AG04450 (cell line): ENCODE results near the gene OR51E1. TPM values are rescaled to one million over a fixed set of nuclear protein-coding genes. Genes with fewer than 3 reads are reported as not detected.

Experiments used
- CTCF ChIA-PET: fragments of 300-600, 350-600 bp; formaldehyde crosslinking; extraction: SDS; loops from one replicate; lab custom pipeline; 2022; ENCODE audit warnings: antibody characterized with exemption, inconsistent platforms; lab: Charles Lee
- POLR2A ChIA-PET: fragments of 350-600 bp; formaldehyde crosslinking; extraction: SDS; loops from one replicate; lab custom pipeline; 2021; ENCODE audit warnings: antibody characterized with exemption, inconsistent platforms; lab: Yijun Ruan, JAX
- DNase-seq: peaks from one replicate; pipeline ENCODE4 v3.0.0-alpha.2; 2011; ENCODE audit warnings: low read depth, low spot score
- H3K27ac ChIP-seq: one replicate; pipeline ENCODE4 v1.5.1; 2012; ENCODE audit warnings: low read depth, low read length, control low read depth
- H3K27me3 ChIP-seq: one replicate; pipeline ENCODE4 v1.6.0; 2012; ENCODE audit warnings: low read length; ENCODE audit not compliant: control insufficient read depth, insufficient read depth
- H3K4me3 ChIP-seq: 2 replicates; pipeline ENCODE4 v1.5.1; 2011; ENCODE audit warnings: mild to moderate bottlenecking, low read depth, low read length, control low read depth
- H3K9me3 ChIP-seq: 2 replicates; pipeline ENCODE4 v1.5.1; 2012; ENCODE audit warnings: low read length; ENCODE audit not compliant: control insufficient read depth, insufficient read depth
- polyA plus RNA-seq: library from polyadenylated mRNA; depleted of rRNA; stranded (reverse); fragments of >200 nt; gene quantifications from 2 replicates; pipeline ENCODE4 v1.2.3, GENCODE V29; 2011
- TF ChIP-seq, protein P1 (sequence below): IDR thresholded peaks from 2 replicates; pipeline ENCODE4 v1.5.1; 2011; ENCODE audit warnings: low read depth, low read length, control low read depth, inconsistent platforms

OR51E1 gene
- polyA plus RNA-seq, 1 experiment = 0.02 TPM

DNA sequence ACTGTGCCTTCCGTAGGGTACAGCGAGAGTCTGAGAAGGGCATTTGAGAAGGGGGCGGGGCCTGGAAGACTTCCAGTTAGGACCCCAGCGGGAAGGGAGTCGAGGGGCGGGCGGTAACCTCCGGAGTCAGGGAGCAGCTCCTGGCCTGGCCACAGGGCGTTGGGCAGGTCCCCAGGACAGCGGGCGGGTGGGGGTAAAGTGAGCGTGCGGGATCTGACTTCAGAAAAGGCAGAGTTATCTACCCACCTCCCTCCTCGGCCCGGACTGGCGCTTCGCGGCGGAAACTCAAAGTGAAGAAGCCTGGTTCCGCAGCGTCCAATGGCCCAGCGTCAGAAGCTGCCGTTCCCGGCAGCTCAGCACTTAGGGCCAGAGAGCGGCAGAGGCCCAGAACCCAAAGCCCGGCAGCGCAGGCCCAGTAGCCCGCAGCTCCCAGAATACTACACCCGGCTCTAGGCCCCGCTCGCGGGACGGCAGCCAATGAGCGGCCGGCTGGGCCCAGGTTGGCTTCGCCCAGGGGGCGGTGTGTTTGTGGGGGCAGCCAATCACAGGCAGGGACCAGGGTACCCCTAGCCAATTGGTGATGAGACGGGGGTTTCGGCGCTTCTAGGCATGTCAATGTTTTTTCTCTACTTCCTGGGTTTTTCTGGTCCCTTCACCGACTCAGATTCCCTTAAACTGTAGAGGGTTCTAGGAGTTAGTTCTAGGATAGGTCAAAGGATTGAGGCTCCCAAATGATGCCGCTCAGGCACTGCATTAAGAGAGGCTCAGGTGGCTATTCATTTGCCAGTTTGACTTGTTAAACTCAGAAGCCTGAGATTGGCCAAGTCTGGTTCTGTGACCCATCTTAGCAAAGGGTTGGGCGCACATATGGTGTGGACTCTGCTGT is 35.8 kb upstream of the OR51E1 start, which contains the start of gene TRIM68:
TRIM68 (minus strand) TSS at position 451 of the 886 bp plus-strand sequence. CDS start 2,727 bp downstream, outside the sequence.
- peak within 1 kb of the TSS; percentile 82 for H3K4me3 ChIP-seq
- TF ChIP-seq, protein P1, sequence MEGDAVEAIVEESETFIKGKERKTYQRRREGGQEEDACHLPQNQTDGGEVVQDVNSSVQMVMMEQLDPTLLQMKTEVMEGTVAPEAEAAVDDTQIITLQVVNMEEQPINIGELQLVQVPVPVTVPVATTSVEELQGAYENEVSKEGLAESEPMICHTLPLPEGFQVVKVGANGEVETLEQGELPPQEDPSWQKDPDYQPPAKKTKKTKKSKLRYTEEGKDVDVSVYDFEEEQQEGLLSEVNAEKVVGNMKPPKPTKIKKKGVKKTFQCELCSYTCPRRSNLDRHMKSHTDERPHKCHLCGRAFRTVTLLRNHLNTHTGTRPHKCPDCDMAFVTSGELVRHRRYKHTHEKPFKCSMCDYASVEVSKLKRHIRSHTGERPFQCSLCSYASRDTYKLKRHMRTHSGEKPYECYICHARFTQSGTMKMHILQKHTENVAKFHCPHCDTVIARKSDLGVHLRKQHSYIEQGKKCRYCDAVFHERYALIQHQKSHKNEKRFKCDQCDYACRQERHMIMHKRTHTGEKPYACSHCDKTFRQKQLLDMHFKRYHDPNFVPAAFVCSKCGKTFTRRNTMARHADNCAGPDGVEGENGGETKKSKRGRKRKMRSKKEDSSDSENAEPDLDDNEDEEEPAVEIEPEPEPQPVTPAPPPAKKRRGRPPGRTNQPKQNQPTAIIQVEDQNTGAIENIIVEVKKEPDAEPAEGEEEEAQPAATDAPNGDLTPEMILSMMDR = no peak
- H3K27me3 ChIP-seq = no peaks in the 10 kb centered on the region
- POLR2A ChIA-PET = interaction anchor here (0.7 kb wide), 1 partner anchor 548 kb away, joined by 3 read pairs; no protein-coding TSS in a partner anchor
- CTCF ChIA-PET = interaction anchor here (0.6 to 4.2 kb wide), 9 partner anchors 18 to 426 kb away, joined by 3 to 24 read pairs (median 4); partner anchors contain the start of gene OR51D1
- no peaks in the 10 kb centered on the region; the same call in 1 of the 2 replicates for H3K9me3 ChIP-seq
- peak within 1 kb of the TSS; percentile 94 for H3K27ac ChIP-seq
- DNase-seq = peak; percentile 89

DNA sequence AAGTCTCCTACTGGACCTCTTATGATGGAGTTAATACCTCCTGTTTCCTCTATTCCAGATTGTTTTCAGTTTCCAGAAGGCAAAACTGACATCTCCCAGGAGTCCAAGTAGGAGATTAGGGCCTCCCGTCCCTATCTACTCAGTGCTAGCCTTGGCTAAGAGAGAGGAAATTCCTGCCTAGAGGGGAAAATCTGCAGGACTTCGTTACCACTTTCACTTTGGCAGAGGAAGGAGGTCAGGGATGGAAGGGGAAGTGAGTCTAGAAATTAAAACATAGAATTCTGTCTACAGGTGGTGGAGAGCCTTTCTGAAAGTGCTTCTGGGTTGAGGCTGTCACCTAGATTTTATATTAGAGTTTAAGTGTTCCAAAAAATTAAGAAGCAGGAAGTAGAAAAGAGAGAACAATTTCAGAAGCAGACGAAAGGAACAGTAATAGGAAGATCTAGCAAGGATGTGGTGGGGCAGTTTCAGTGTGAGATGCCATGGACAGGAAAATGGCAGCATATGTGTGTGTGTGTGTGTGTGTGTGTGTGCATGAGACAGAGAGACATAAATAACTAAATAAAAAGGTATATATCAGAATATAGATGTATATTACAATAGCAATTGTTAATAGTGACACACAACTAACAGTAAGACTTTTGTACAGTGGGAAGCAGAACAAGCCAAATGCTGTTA is 33.4 kb upstream of the OR51E1 start:
- H3K27me3 ChIP-seq = no peaks in the 10 kb centered on the region
- no peaks in the 10 kb centered on the region; the same call in 1 of the 2 replicates for H3K9me3 ChIP-seq
- DNase-seq = no peak
- no peak overlapping the region for H3K27ac ChIP-seq
- CTCF ChIA-PET = interaction anchor here (1.0 to 3.7 kb wide), 2 partner anchors 26 to 423 kb away, joined by 5 to 21 read pairs; partner anchors contain the start of gene OR51D1
- POLR2A ChIA-PET = no interaction called here
- TF ChIP-seq, protein P1 = no peak
- no peak overlapping the region; the same call in 1 of the 2 replicates for H3K4me3 ChIP-seq

- CTCF ChIA-PET = interaction anchor here (1.1 to 1.6 kb wide), 2 partner anchors 14 to 25 kb away, joined by 3 to 6 read pairs; partner anchors contain the start of gene OR51D1
These were observed 31.8 kb upstream of the OR51E1 start for GRCh38 chr11:4611986-4612385.

DNA sequence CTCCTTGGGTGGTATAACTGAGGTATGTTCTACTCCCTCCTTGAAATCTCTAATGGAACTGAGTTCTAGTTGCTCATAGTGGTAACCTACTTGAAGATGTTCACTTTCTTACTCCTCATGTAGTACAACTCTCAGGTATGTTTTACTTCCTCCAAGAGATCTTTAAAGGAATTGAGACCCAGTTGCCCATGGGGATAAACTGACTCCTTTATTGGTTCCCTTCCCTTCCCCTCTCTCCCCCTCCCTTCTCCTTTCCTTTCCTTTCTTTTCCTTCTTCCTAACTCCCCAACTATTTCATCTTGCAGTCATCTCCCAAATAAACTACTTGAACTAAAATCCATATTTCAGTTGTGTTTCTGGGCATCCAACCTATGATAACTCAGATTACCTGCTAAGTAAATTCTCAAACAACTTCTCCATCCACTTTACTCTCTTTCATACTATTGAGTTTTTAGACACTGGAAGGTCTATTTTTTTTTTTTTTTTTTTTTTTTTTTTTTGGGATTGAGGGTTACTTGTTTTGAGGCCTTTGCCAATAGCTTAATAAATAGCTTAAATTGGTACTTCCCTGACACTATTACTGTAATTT is 27.8 kb upstream of the OR51E1 start:
- Histone ChIP-seq H3K27me3 (no peaks in the 10 kb centered on the region), H3K9me3 (no peaks in the 10 kb centered on the region), H3K4me3 (no peak overlapping the region), H3K27ac (no peak overlapping the region)
- no peak for DNase-seq
- POLR2A ChIA-PET = no interaction called here
- TF ChIP-seq, protein P1 = no peak
- CTCF ChIA-PET = interaction anchor here (2.1 kb wide), 1 partner anchor 11 kb away, joined by 11 read pairs; no protein-coding TSS in a partner anchor

More at GRCh38 chr11:4611986-4612385, 31.8 kb upstream of the OR51E1 start:
- Histone ChIP-seq H3K4me3 (no peak overlapping the region), H3K9me3 (no peaks in the 10 kb centered on the region; the same call in 1 of the 2 replicates), H3K27me3 (no peaks in the 10 kb centered on the region), H3K27ac (no peak overlapping the region)
- TF ChIP-seq, protein P1 = no peak
- no peak for DNase-seq
- POLR2A ChIA-PET = no interaction called here
